Esophagus muscularis mucosa (tissue), 3 donors: Measurements from ENCODE around the gene RRAD.

Experiments
- POLR2A ChIP-seq: fragments of 450-650 bp; IDR thresholded peaks from one replicate; pipeline ENCODE4 v1.6.1; 2017; ENCODE audit warnings: antibody characterized with exemption, moderate library complexity, mild to moderate bottlenecking, low read depth
- TF ChIP-seq, protein P1 (sequence below), 3 experiments: fragments of 200-600 bp in 2 of 3; fragments of 450-650 bp in 1 of 3; sonication (generic) in 2 of 3; IDR thresholded peaks; one replicate each; pipeline ENCODE4 v1.5.1; 2017 to 2019; ENCODE audit warnings: antibody characterized with exemption in 3 of 3, mild to moderate bottlenecking in 2 of 3, moderate library complexity in 1 of 3

DNA sequence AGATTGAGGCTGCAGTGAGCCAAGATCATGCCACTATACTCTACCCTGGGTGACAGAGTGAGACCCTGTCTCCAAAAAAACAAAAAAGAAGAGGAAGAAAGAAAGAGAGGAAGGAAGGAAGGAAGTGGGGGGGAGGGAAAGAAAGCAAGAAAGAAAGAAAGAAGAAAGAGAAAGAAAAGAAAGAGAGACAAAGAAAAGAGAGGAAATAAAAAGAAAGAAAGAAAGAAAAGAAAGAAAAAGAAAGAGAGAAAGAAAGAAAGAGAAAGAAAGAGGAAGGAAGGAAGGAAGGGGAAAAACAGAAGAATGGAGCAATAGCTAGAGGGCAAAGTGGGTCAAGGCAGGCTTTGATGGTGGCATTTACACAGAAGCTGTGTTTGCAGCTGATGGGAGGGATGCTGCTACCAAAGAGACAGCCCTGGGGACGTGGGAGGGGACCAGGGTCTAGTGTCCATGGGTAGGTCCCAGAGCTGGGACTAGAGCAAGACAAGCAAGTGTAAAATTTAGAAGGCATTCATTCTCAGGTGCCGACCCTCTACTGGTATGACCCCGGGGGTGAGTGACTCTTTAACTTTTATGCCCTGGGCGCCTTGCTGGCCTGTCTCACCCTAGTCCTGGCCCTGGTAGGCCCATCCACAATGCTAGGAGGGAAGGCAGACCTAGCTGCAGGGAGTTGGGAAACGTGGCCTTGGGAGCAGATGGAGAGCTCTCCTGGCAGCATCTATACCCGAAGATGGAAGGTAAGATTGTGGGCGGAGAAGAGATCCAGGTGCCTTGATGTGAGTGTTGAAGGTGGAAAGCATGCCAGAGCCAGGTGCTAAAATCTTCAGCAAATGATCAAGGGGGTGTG lies 33.7 kb upstream of the RRAD start:
- no peak for TF ChIP-seq POLR2A
- TF ChIP-seq, protein P1, sequence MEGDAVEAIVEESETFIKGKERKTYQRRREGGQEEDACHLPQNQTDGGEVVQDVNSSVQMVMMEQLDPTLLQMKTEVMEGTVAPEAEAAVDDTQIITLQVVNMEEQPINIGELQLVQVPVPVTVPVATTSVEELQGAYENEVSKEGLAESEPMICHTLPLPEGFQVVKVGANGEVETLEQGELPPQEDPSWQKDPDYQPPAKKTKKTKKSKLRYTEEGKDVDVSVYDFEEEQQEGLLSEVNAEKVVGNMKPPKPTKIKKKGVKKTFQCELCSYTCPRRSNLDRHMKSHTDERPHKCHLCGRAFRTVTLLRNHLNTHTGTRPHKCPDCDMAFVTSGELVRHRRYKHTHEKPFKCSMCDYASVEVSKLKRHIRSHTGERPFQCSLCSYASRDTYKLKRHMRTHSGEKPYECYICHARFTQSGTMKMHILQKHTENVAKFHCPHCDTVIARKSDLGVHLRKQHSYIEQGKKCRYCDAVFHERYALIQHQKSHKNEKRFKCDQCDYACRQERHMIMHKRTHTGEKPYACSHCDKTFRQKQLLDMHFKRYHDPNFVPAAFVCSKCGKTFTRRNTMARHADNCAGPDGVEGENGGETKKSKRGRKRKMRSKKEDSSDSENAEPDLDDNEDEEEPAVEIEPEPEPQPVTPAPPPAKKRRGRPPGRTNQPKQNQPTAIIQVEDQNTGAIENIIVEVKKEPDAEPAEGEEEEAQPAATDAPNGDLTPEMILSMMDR (IDR thresholded peaks at IDR 0.05) = no peak
